Caco-2 (cell line): ENCODE data around the gene MRPS18A. TPM values are rescaled to one million over a fixed set of nuclear protein-coding genes. Genes with fewer than 3 reads are reported as not detected.
"Not testable (repeated sequence)": the region's sequence is repeated elsewhere in the genome, so short reads cannot be mapped to it uniquely, and the experiment has no call there.

Experiments used
- BruUV-seq: library from RNA; stranded (reverse); fragments of 400-500 nt; replicated peaks from 2 replicates; lab custom pipeline; 2021; lab: Mats Ljungman, UMichigan
- CTCF ChIA-PET: fragments of 300-600 bp; sonication (Branson Sonifier 250); formaldehyde crosslinking; loops from one replicate; lab custom pipeline; 2022; ENCODE audit warnings: antibody characterized with exemption; lab: Charles Lee
- POLR2A ChIA-PET: fragments of 300-600 bp; sonication (Branson Sonifier 250); formaldehyde crosslinking; loops from one replicate; lab custom pipeline; 2022; ENCODE audit warnings: antibody characterized with exemption; lab: Charles Lee
- DNase-seq, 2 experiments: peaks; one replicate each; pipeline versions ENCODE4 v3.0.0 to v3.0.0-alpha.2; 2020 to 2022
- H3K27me3 ChIP-seq: replicated peaks from 2 replicates; pipeline ENCODE4 v1.6.0; 2011; ENCODE audit warnings: low read length; ENCODE audit not compliant: control insufficient read depth, insufficient read depth
- H3K36me3 ChIP-seq: 2 replicates; pipeline ENCODE4 v1.5.1; 2011; ENCODE audit warnings: low read length; ENCODE audit not compliant: control insufficient read depth, insufficient read depth
- H3K4me1 ChIP-seq: fragments of 250-450 bp; sonication (Bioruptor Pico); 2 replicates; pipeline ENCODE4 v1.5.1; 2020; ENCODE audit warnings: mild to moderate bottlenecking
- H3K4me3 ChIP-seq: 2 replicates; pipeline ENCODE4 v1.5.1; 2011; ENCODE audit warnings: low read depth, mild to moderate bottlenecking, control low read depth, low read length
- H3K9me3 ChIP-seq: fragments of 250-450 bp; sonication (Bioruptor Pico); 2 replicates; pipeline ENCODE4 v1.5.1; 2020; ENCODE audit warnings: mild to moderate bottlenecking, moderate library complexity
- H3K27ac Mint-ChIP-seq: one replicate; pipeline ENCODE4 v1.8.0; 2022; ENCODE audit warnings: mixed read lengths; ENCODE audit not compliant: unreplicated experiment
- H3K27me3 Mint-ChIP-seq: one replicate; pipeline ENCODE4 v1.8.0; 2022; ENCODE audit warnings: mixed read lengths; ENCODE audit not compliant: insufficient read depth, unreplicated experiment
- H3K36me3 Mint-ChIP-seq: one replicate; pipeline ENCODE4 v1.8.0; 2022; ENCODE audit warnings: mild to moderate bottlenecking, mixed read lengths; ENCODE audit not compliant: insufficient read depth, unreplicated experiment
- H3K4me1 Mint-ChIP-seq: one replicate; pipeline ENCODE4 v1.8.0; 2022; ENCODE audit warnings: low read depth, mixed read lengths; ENCODE audit not compliant: unreplicated experiment
- H3K4me3 Mint-ChIP-seq: one replicate; pipeline ENCODE4 v1.8.0; 2022; ENCODE audit warnings: mild to moderate bottlenecking, moderate library complexity, mixed read lengths; ENCODE audit not compliant: unreplicated experiment
- H3K9me3 Mint-ChIP-seq: one replicate; pipeline ENCODE4 v1.8.0; 2022; ENCODE audit warnings: mixed read lengths; ENCODE audit not compliant: unreplicated experiment
- intact Hi-C: fragments of 100-400 bp; cut with micrococcal nuclease; formaldehyde crosslinking; loops from one replicate; pipeline ENCODE4 v1.10.0; 2022; ENCODE audit not compliant: unreplicated experiment
- total RNA-seq: library from RNA; stranded (reverse); gene quantifications from 2 replicates; pipeline ENCODE4 v1.2.3, GENCODE V29; 2022
- TF ChIP-seq, protein P1 (sequence below), 2 experiments: fragments of 200-600 bp in 1 of 2; IDR thresholded peaks; 1 replicate in 1 of 2; 2 replicates in 1 of 2; pipeline versions ENCODE4 v1.5.1 to v1.8.0; 2011 to 2022; ENCODE audit warnings: antibody characterized with exemption in 1 of 2, control low read depth in 1 of 2, inconsistent platforms in 1 of 2, low read depth in 1 of 2, low read length in 1 of 2, mild to moderate bottlenecking in 1 of 2, moderate library complexity in 1 of 2; ENCODE audit not compliant: insufficient read depth in 1 of 2, severe bottlenecking in 1 of 2, unreplicated experiment in 1 of 2

The MRPS18A gene
- total RNA-seq, 1 experiment from 2014 or later = 66.7 TPM

DNA sequence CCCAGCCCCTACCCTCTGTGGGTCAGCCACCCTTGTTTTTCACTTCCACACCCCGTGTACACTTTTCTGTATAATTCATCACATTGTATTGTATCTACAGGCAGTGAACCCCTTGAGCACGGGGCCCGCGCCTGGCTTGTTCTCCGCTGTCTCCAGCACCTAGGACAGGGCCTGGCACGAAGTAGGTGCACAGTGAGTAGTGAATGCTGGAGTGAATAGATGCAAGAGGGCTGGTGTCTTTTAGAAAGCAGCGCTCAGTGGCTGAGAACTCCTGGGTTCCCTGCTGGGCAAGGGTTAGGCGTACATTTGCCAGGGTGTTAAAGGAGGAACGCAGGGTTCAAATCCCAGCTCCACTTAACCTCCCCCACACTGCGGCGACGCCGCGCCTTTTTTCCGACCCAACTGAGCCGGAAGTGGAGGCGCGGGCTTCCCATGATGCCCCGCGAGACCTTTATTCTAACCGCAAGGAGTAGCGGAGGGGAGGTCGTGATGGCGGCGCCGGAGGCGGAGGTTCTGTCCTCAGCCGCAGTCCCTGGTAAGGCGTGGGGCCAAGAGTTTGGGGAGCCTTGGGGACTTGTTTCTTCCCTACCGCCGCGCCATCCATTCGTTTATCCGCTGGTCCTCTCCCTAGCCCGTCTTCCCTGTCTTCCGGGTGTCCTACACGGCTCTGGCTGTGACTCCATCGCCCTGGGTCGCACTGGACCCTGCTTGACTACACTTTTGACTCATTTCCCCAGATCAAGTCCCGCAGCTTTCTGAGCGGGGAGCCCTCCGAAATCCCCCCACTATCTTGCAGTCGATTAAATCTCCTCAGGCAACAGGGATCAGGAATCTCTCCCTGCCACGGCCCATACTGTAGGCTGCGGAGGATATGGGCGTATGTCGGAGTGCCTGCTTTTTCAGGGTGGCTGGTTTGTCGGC, 51.9 kb downstream of the MRPS18A start, which contains the start of gene MAD2L1BP:
Gene MAD2L1BP, plus strand, starts transcription at position 454 of the 921 bp plus-strand sequence. Its CDS starts 36 bp downstream, at position 490.
- CTCF ChIA-PET = interaction anchor here (0.7 kb wide), 1 partner anchor 23 kb away, joined by 3 read pairs; no protein-coding TSS in a partner anchor
- no TSS peak for BruUV-seq
- H3K4me3 ChIP-seq = peak within 1 kb of the TSS; percentile 80

DNA sequence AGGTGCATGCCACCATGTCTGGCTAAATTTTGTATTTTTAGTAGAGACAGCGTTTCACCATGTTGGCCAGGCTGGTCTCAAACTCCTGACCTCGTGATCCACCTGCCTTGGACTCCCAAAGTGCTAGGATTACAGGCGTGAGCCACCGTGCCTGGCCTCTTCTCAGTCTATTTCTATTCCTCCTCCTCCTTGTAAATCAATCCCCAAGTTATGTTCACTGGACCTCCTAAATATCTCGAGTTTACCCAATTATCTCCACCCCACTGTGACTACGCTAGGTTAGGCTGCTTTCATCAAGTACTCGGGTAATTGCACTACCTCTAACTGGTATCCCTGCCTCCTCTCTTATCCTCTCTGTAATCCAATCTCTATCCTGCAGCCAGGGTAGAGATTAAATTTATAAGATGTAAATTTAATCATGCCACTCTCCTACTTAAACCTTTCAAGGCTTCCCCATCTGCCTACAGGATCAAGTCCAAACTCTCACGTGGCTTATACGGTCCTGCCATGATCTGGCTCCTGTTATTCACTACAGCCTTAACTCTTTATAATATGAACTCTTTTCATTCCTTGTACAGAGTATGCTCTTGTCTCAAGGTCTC, 52.8 kb downstream of the MRPS18A start:
- Mint-ChIP-seq H3K27ac (no peak overlapping the region), H3K9me3 (no peaks in the 10 kb centered on the region), H3K36me3 (peaks cover 44% of the 10 kb centered on the region), H3K27me3 (no peaks in the 10 kb centered on the region), H3K4me3 (peak overlapping the region; percentile 99), H3K4me1 (peaks cover 7% of the 10 kb centered on the region)
- TF ChIP-seq, protein P1, sequence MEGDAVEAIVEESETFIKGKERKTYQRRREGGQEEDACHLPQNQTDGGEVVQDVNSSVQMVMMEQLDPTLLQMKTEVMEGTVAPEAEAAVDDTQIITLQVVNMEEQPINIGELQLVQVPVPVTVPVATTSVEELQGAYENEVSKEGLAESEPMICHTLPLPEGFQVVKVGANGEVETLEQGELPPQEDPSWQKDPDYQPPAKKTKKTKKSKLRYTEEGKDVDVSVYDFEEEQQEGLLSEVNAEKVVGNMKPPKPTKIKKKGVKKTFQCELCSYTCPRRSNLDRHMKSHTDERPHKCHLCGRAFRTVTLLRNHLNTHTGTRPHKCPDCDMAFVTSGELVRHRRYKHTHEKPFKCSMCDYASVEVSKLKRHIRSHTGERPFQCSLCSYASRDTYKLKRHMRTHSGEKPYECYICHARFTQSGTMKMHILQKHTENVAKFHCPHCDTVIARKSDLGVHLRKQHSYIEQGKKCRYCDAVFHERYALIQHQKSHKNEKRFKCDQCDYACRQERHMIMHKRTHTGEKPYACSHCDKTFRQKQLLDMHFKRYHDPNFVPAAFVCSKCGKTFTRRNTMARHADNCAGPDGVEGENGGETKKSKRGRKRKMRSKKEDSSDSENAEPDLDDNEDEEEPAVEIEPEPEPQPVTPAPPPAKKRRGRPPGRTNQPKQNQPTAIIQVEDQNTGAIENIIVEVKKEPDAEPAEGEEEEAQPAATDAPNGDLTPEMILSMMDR (IDR thresholded peaks at IDR 0.05; ENCODE audit: insufficient read depth in 1 of 2, low read depth in 1 of 2, low read length in 1 of 2, severe bottlenecking in 1 of 2, unreplicated experiment in 1 of 2) = no peak
- Histone ChIP-seq H3K4me3 (no peak overlapping the region), H3K36me3 (no peaks in the 10 kb centered on the region; the same call in 1 of the 2 replicates), H3K4me1 (no peaks in the 10 kb centered on the region; the same call in 1 of the 2 replicates), H3K27me3 (no peaks in the 10 kb centered on the region), H3K9me3 (no peaks in the 10 kb centered on the region)
- BruUV-seq = no TSS peak
- no peak for DNase-seq
- POLR2A ChIA-PET = interaction anchor here (0.6 to 1.0 kb wide), 3 partner anchors 47 to 265 kb away, joined by 3 to 4 read pairs (median 3); partner anchors contain the start of gene ZNF318
- intact Hi-C loops = no loop called here
- CTCF ChIA-PET = interaction anchor here (0.6 to 0.7 kb wide), 2 partner anchors 22 to 125 kb away, joined by 3 read pairs; no protein-coding TSS in a partner anchor

More for the DNA sequence above, 51.9 kb downstream of the MRPS18A start, which contains the start of gene MAD2L1BP:
- intact Hi-C loops = no loop called here
- no peaks in the 10 kb centered on the region for H3K9me3 ChIP-seq
- TF ChIP-seq, protein P1 (IDR thresholded peaks at IDR 0.05; ENCODE audit: insufficient read depth in 1 of 2, low read depth in 1 of 2, low read length in 1 of 2, severe bottlenecking in 1 of 2, unreplicated experiment in 1 of 2) = no peak
- H3K4me1 ChIP-seq = no peaks in the 10 kb centered on the region; the same call in 1 of the 2 replicates
- H3K4me3 Mint-ChIP-seq = peak within 1 kb of the TSS; percentile 99
- POLR2A ChIA-PET = interaction anchor here (0.6 to 1.0 kb wide), 3 partner anchors 46 to 266 kb away, joined by 3 to 4 read pairs (median 3); partner anchors contain the start of gene ZNF318
- no peaks in the 10 kb centered on the region for H3K27me3 ChIP-seq
- H3K9me3 Mint-ChIP-seq = no peaks in the 10 kb centered on the region
- H3K36me3 ChIP-seq = peaks cover 1% of the 10 kb centered on the region; the same call in 1 of the 2 replicates
- DNase-seq = peak; percentile 78 to 82
- peaks cover 48% of the 10 kb centered on the region for H3K36me3 Mint-ChIP-seq
- no peaks in the 10 kb centered on the region for H3K27me3 Mint-ChIP-seq
- peaks cover 7% of the 10 kb centered on the region for H3K4me1 Mint-ChIP-seq
- H3K27ac Mint-ChIP-seq = peak within 1 kb of the TSS; percentile 93

DNA sequence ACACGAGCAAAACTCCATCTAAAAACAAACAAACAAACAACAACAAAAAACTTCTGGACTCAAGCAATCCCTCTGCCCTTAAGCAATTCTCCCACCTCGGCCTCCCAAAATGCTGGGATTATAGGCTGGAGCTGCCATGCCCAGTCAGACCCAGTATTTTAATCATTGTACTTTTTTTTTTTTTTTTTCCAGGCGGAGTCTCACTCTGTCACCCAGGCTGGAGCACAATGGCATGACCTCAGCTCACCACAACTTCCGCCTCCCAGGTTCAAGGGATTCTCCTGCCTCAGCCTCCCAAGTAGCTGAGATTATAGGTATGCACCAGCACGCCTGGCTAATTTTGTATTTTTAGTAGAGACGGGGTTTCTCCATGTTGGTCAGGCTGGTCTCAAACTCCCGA, 54.6 kb downstream of the MRPS18A start:
- H3K27ac Mint-ChIP-seq, intact Hi-C loops, H3K4me1 ChIP-seq, H3K4me3 ChIP-seq, CTCF ChIA-PET, H3K4me3 Mint-ChIP-seq, H3K9me3 ChIP-seq, BruUV-seq, H3K4me1 Mint-ChIP-seq, H3K27me3 ChIP-seq, H3K27me3 Mint-ChIP-seq, H3K9me3 Mint-ChIP-seq, DNase-seq, H3K36me3 ChIP-seq: not testable (repeated sequence)
- POLR2A ChIA-PET = interaction anchor here (0.6 kb wide), 1 partner anchor 117 kb away, joined by 3 read pairs; no protein-coding TSS in a partner anchor
- peaks cover 38% of the 10 kb centered on the region for H3K36me3 Mint-ChIP-seq
